AG10803 (cell line): ENCODE measurements around the gene CLCN1.
A peak's percentile ranks its signal among the peaks of the same experiment; 100 is the strongest.

Source experiments
- DNase-seq: peaks from one replicate; pipeline ENCODE4 v3.0.0; 2010; ENCODE audit warnings: low read depth
- H3K4me3 ChIP-seq: 2 replicates; pipeline ENCODE4 v1.5.1; 2011; ENCODE audit warnings: mild to moderate bottlenecking, low read length, control low read depth
- CTCF ChIP-seq: conservative IDR thresholded peaks from 2 replicates; pipeline ENCODE4 v1.5.1; 2011; ENCODE audit warnings: mild to moderate bottlenecking, low read length, control low read depth, inconsistent platforms

The CLCN1 gene

GRCh38 chr7:143385891-143386781, 70.2 kb downstream of the CLCN1 start:
- TF ChIP-seq CTCF, result no peak
- DNase-seq, result no peak
- H3K4me3 ChIP-seq, result peak overlapping the region; percentile 29

GRCh38 chr7:143387156-143387975, 71.5 kb downstream of the CLCN1 start:
- TF ChIP-seq CTCF, result no peak
- no peak for DNase-seq
- no peak overlapping the region for H3K4me3 ChIP-seq

GRCh38 chr7:143388051-143388450, 72.1 kb downstream of the CLCN1 start:
- TF ChIP-seq CTCF, result no peak
- H3K4me3 ChIP-seq, result no peak overlapping the region
- no peak for DNase-seq

GRCh38 chr7:143388491-143389101, 72.7 kb downstream of the CLCN1 start:
- DNase-seq, result no peak
- no peak for TF ChIP-seq CTCF
- H3K4me3 ChIP-seq, result no peak overlapping the region

- H3K4me3 ChIP-seq, result no peak overlapping the region
- no peak for DNase-seq
- TF ChIP-seq CTCF, result no peak
Observed at GRCh38 chr7:143389316-143390103, 73.6 kb downstream of the CLCN1 start.

GRCh38 chr7:143390104-143390772, 74.3 kb downstream of the CLCN1 start:
- H3K4me3 ChIP-seq, result no peak overlapping the region
- DNase-seq, result no peak
- no peak for TF ChIP-seq CTCF
